Activated CD4-positive, alpha-beta T cell treated with anti-CD3 and anti-CD28 coated beads for 48 hours (primary cell): ENCODE measurements around the gene SNAP29.
"Not testable (repeated sequence)": the region's sequence is repeated elsewhere in the genome, so short reads cannot be mapped to it uniquely, and the experiment has no call there.

Source experiments
- DNase-seq: peaks from one replicate; pipeline ENCODE4 v3.0.0-alpha.2; 2020

Gene SNAP29

GRCh38 chr22:20935049-20935448 lies 76.2 kb downstream of the SNAP29 start:
- not testable (repeated sequence) for DNase-seq

DNA sequence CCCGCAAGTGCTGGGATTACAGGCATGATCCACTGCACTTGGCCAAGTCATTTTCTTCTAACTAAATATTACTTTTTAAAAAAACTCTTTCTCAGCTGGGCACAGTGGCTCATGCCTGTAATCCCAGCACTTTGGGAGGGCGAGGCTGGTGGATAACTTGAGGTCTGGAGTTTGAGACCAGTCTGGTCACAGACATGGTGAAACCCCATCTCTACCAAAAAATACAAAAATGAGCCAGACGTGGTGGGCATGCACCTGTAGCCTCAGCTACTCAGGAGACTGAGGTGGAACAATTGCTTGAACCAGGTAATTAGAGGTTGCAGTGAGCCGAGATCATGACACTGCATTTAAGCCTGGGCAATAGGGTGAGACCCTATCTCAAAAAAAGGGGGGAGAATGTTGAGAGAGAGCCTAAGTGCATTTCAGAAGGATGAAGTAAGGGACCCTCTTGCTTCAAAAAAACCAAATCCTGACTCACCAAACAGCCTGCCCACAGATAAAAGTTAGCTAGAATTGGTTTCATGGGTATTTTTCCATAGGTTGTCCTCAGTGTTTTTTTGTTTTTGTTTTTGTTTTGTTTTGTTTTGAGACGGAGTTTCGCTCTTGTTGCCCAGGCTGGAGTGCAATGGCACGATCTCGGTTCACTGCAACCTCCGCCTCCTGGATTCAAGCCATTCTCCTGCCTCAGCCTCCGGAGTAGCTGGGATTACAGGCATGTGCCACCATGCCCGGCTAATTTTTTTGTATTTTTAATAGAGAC lies 77.2 kb downstream of the SNAP29 start:
- DNase-seq, result not testable (repeated sequence)

- DNase-seq, result no peak
These were observed 78.4 kb downstream of the SNAP29 start for GRCh38 chr22:20937031-20937793.

DNA sequence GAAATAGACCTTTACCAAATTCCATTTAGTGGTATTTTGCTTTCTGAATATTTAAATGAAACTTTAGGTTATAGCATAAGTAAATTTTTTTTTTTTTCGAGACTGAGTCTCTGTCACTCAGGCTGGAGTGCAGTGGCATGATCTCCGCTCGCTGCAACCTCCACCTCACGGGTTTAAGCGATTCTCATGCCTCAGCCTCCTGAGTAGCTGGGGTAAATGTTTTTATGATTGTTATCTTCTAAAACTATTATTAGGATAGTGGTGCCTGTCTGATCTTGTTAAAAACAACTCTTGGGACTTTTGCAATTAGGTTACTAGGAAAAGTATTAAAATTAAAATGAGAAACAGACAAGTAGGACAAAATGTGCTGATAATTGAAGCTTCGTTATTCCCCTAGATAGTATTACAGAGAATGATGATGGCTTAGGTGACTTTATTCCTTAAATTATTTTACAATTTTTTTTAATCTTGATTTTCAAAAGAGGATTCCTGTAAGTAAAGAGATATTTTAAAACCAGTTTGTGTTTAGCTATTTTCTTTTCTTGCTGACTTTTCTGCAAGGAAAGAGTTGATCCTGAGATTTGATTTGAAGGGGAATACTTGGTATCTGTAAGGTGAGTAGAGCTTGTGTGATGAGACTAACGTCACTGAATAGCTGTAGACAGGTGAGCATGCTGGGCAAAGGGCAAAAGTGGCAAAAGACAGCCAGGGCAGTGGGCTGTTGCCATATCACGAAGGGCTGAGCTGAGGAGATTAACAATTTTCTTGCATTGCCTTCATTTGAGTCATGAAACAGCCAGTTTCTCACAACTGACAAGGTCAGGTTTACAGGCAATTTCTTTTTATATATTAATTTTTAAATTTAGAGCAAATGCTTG lies 79.2 kb downstream of the SNAP29 start:
- no peak for DNase-seq

DNA sequence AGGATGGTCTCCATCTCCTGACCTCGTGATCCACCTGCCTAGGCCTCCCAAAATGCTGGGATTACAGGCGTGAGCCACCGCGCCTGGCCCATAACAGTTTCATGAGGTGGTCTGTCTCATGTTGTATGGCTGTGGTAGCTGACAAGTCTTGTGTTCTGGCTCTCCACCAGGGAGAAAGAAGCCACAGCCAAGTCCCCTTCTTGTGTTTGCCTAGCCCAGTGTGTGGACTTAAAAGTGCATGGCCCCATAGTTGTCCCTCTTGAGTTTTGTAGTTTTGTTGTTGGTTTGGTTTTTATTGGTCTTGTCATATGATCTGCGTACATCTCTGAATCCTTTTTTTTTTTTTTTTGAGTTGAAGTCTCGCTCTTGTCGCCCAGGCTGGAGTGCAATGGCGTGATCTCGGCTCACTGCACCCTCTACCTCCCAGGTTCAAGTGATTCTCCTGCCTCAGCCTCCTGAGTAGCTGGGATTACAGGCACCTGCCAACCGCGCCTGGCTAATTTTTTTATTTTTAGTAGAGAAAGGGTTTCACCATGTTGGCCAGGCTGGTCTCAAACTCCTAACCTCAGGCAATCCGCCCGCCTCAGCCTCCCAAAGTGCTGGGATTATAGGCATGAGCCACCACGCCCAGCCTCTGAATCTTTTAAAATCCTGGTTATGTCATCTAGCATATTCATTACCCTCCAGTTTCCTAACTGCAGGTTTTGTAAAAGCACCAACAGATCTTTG lies 80.8 kb downstream of the SNAP29 start:
- not testable (repeated sequence) for DNase-seq

- DNase-seq, result no peak
These were observed 81.4 kb downstream of the SNAP29 start for GRCh38 chr22:20940186-20940651.
